Measurements from ENCODE around the gene NLGN3. TPM values are rescaled to one million over a fixed set of nuclear protein-coding genes. Genes with fewer than 3 reads are reported as not detected.

Gene NLGN3
- total and polyA plus RNA-seq, 2 experiments from 2014 or later = 6.4 to 10.2 TPM

DNA sequence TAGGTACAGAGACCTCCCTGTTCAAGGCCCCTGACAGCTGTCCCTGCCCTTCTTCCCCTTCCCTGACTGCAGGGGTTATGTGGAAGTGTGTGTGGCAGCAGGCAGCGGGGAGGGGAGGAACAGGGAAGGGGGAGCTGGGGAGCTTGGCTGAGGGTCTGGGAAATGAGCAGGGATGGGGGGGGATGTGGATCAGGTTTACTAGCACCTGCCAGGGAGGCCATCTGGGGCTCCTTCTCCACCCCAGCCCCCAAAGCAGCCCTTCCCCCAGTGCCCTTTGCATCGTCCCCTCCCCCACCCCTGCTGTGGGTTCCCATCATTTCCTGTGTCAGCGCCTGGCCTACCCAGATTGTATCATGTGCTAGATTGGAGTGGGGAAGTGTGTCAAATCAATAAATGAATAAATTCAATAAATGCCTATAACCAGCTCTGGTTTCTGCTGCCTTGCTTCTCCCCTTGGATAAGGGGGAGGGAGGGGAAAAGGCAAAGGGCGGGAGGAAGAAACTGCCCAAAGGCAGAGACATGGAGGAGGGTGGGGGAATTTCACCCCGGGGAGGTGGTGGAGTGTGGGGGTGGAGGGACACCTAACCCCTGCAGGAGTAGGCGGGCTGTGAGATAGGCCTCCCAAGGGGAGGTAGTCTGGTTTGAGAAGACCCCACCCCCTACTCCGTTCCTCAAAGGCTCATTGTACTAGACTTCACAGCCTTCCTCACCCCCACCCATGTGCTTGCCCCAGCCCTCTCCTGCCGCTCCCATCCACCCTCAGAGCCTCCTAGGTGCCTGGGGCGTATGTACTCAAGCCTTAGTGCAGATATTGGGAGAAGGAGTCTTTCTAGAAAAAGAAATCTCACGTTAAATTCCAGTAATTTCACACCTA lies 41.3 kb upstream of the NLGN3 start:
- H3K36me3 ChIP-seq = no peaks in the 10 kb centered on the region
- H3K27me3 ChIP-seq = no peaks in the 10 kb centered on the region
- TF ChIP-seq, protein P1, sequence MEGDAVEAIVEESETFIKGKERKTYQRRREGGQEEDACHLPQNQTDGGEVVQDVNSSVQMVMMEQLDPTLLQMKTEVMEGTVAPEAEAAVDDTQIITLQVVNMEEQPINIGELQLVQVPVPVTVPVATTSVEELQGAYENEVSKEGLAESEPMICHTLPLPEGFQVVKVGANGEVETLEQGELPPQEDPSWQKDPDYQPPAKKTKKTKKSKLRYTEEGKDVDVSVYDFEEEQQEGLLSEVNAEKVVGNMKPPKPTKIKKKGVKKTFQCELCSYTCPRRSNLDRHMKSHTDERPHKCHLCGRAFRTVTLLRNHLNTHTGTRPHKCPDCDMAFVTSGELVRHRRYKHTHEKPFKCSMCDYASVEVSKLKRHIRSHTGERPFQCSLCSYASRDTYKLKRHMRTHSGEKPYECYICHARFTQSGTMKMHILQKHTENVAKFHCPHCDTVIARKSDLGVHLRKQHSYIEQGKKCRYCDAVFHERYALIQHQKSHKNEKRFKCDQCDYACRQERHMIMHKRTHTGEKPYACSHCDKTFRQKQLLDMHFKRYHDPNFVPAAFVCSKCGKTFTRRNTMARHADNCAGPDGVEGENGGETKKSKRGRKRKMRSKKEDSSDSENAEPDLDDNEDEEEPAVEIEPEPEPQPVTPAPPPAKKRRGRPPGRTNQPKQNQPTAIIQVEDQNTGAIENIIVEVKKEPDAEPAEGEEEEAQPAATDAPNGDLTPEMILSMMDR (IDR thresholded peaks at IDR 0.05; ENCODE audit: low read depth, low read length) = no peak
- peak overlapping the region; percentile 91 for H3K27ac ChIP-seq
- H3K9me3 ChIP-seq (ENCODE audit: low read depth) = no peaks in the 10 kb centered on the region
- no peak overlapping the region for H3K4me3 ChIP-seq
- DNase-seq (ENCODE audit: low read depth in 1 of 2, low spot score in 1 of 2) = peak; percentile 9 to 42
- H3K4me1 ChIP-seq (ENCODE audit: low read depth) = peaks cover 36% of the 10 kb centered on the region

DNA sequence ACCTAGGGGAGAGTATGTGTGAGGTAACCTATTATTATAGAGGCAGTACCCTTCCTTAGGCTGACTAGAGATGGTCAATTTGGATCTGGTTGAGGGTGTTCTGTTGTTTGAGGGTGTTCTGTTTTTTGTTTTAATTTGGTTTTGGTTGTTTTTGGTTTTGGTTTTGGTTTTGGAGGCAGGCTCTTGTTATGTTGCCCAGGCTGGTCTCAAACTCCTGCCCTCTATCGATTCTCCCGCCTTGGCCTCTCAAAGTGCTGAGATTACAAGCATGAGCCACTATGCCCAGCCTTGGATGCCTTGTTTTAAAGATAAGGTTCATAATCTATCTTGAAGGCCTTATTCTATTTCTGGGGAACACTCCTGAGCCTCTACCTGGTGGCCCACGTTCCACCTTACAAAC lies 39.0 kb upstream of the NLGN3 start:
- Histone ChIP-seq H3K27ac (no peak overlapping the region), H3K4me3 (no peak overlapping the region), H3K27me3 (no peaks in the 10 kb centered on the region), H3K9me3 (ENCODE audit: low read depth) (no peaks in the 10 kb centered on the region), H3K4me1 (ENCODE audit: low read depth) (peaks cover 34% of the 10 kb centered on the region), H3K36me3 (no peaks in the 10 kb centered on the region)
- TF ChIP-seq, protein P1 (IDR thresholded peaks at IDR 0.05; ENCODE audit: low read depth, low read length) = no peak
- DNase-seq (ENCODE audit: low read depth in 1 of 2, low spot score in 1 of 2) = no peak

DNA sequence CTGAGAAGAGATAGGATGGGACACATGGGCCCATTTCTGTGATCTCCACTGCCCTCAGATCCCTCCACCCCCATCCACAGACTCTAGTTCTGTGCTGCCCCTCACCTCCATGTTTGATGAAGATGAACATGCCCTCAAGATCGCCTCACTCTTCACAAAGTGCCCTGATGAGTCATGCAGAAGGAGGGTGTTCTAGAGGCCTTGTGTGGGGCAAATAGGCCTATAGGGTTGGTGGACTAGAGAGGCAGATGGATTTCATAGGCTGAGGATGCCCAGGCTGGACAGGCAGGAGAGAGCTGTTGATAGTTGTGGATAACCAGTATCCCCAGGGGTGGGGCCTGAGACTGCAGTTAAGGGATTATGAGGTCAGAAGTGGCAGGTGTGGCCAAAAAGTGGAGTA lies 38.2 kb upstream of the NLGN3 start, which contains the start of gene CXorf65:
CXorf65 (minus strand) TSS at position 314 of the 400 bp plus-strand sequence; CDS start at position 130, 184 bp downstream.
- H3K4me3 ChIP-seq = no peak within 1 kb of the TSS

DNA sequence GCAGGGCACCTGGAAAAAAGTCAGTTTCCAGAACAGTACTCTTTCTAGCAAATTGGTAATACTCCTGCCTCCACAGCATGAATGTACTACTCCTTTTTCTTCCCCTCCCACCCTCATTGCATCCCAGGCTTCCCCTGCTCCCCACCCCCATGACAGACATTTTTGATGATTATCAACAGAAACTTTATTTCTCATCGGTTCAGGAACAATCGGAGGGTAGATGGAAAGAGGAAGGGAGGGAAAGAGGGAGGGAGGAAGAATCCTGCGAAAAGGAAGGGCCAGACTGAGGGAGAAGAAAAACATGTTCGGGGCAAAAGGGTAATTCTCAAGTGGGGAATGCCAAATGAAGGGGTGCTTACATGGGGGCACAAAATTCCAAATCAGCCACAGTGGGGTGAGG lies 37.4 kb upstream of the NLGN3 start:
- H3K9me3 ChIP-seq (ENCODE audit: low read depth) = no peaks in the 10 kb centered on the region
- H3K27ac ChIP-seq = peak overlapping the region; percentile 88
- H3K4me3 ChIP-seq = no peak overlapping the region
- TF ChIP-seq, protein P1 (IDR thresholded peaks at IDR 0.05; ENCODE audit: low read depth, low read length) = no peak
- no peaks in the 10 kb centered on the region for H3K36me3 ChIP-seq
- peaks cover 34% of the 10 kb centered on the region for H3K4me1 ChIP-seq (ENCODE audit: low read depth)
- no peaks in the 10 kb centered on the region for H3K27me3 ChIP-seq
- DNase-seq (ENCODE audit: low read depth in 1 of 2, low spot score in 1 of 2) = no peak

More for the DNA sequence above, 38.2 kb upstream of the NLGN3 start, which contains the start of gene CXorf65:
- H3K27me3 ChIP-seq = no peaks in the 10 kb centered on the region
- H3K4me1 ChIP-seq (ENCODE audit: low read depth) = peaks cover 34% of the 10 kb centered on the region
- no peak for DNase-seq (ENCODE audit: low read depth in 1 of 2, low spot score in 1 of 2)
- TF ChIP-seq, protein P1 (IDR thresholded peaks at IDR 0.05; ENCODE audit: low read depth, low read length) = no peak
- H3K9me3 ChIP-seq (ENCODE audit: low read depth) = no peaks in the 10 kb centered on the region
- H3K36me3 ChIP-seq = no peaks in the 10 kb centered on the region
- peak within 1 kb of the TSS; percentile 88 for H3K27ac ChIP-seq

DNA sequence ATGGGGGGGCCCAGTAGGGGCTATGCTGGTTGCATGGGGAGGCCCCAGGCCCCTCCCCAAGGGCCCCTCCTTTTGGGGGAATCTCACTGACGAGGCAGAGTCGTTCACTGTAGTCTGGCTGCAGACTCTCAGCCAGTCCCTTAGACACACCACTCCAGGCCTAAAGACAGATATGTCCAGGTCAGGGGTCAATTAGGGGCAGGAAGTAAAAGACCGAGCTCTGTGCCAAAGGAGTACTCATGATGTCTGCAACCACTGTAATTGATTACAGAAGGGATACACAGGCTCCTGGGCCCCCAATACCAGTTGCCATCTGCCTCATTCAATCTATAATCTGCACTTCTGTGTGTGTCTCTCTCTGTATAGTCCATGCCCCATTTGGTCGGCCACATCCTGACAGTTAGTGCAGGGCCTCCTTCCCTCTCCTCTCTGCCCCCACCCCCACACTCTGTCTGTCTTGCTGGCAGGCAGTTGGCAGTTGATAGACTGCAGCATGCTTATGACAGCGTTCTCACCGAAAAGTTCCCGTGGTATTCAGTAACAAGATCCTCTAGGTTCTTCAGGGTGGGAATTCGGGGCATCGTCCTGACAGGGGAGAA lies 36.8 kb upstream of the NLGN3 start:
- Histone ChIP-seq H3K36me3 (no peaks in the 10 kb centered on the region), H3K9me3 (ENCODE audit: low read depth) (no peaks in the 10 kb centered on the region)

More for the DNA sequence above, 36.8 kb upstream of the NLGN3 start:
- no peaks in the 10 kb centered on the region for H3K27me3 ChIP-seq
- no peak overlapping the region for H3K4me3 ChIP-seq
- peak; percentile 4 to 57 for DNase-seq (ENCODE audit: low read depth in 1 of 2, low spot score in 1 of 2)
- TF ChIP-seq, protein P1 (IDR thresholded peaks at IDR 0.05; ENCODE audit: low read depth, low read length) = no peak
- H3K27ac ChIP-seq = peak overlapping the region; percentile 88
- peaks cover 29% of the 10 kb centered on the region for H3K4me1 ChIP-seq (ENCODE audit: low read depth)
